MCF 10A (cell line): Measurements from ENCODE around the gene WNT3A. TPM values are rescaled to one million over a fixed set of nuclear protein-coding genes. Genes with fewer than 3 reads are reported as not detected.
A peak's percentile ranks its signal among the peaks of the same experiment; 100 is the strongest.

Experiments used
- BruUV-seq: library from RNA; stranded (reverse); fragments of 400-500 nt; replicated peaks from 2 replicates; lab custom pipeline; 2021; lab: Mats Ljungman, UMichigan
- CTCF ChIA-PET: fragments of 300-600 bp; sonication (Branson Sonifier 250); formaldehyde crosslinking; extraction: SDS; loops from one replicate; lab custom pipeline; 2021; ENCODE audit warnings: antibody characterized with exemption, inconsistent platforms; lab: Yijun Ruan, JAX
- POLR2A ChIA-PET: fragments of 300-600, 350-650 bp; sonication (Branson Sonifier 250); formaldehyde crosslinking; extraction: SDS; loops from one replicate; lab custom pipeline; 2020; ENCODE audit warnings: antibody characterized with exemption, inconsistent platforms; lab: Yijun Ruan, JAX
- DNase-seq: peaks from one replicate; pipeline ENCODE4 v3.0.0-alpha.2; 2018; ENCODE audit not compliant: unreplicated experiment
- H3K27ac Mint-ChIP-seq: one replicate; pipeline ENCODE4 v1.8.0; 2022; ENCODE audit warnings: mild to moderate bottlenecking, low read depth, mixed read lengths; ENCODE audit not compliant: unreplicated experiment
- H3K27me3 Mint-ChIP-seq: one replicate; pipeline ENCODE4 v1.8.0; 2022; ENCODE audit warnings: mixed read lengths; ENCODE audit not compliant: insufficient read depth, unreplicated experiment
- H3K36me3 Mint-ChIP-seq: one replicate; pipeline ENCODE4 v1.8.0; 2022; ENCODE audit warnings: mild to moderate bottlenecking, moderate library complexity, mixed read lengths; ENCODE audit not compliant: insufficient read depth, unreplicated experiment
- H3K4me1 Mint-ChIP-seq: one replicate; pipeline ENCODE4 v1.8.0; 2022; ENCODE audit warnings: mixed read lengths; ENCODE audit not compliant: insufficient read depth, unreplicated experiment
- H3K4me3 Mint-ChIP-seq: one replicate; pipeline ENCODE4 v1.8.0; 2022; ENCODE audit warnings: mild to moderate bottlenecking, moderate library complexity, mixed read lengths; ENCODE audit not compliant: unreplicated experiment
- H3K9me3 Mint-ChIP-seq: one replicate; pipeline ENCODE4 v1.8.0; 2022; ENCODE audit warnings: mixed read lengths; ENCODE audit not compliant: unreplicated experiment
- intact Hi-C: fragments of 100-400 bp; cut with micrococcal nuclease; formaldehyde crosslinking; loops from 2 replicates; pipeline ENCODE4 v1.14.1; 2022
- total RNA-seq: library from RNA; stranded (reverse); gene quantifications from 2 replicates; pipeline ENCODE4 v1.2.3, GENCODE V29; 2022
- TF ChIP-seq, protein P1 (sequence below): fragments of 200-600 bp; IDR thresholded peaks from one replicate; pipeline ENCODE4 v1.8.0; 2022; ENCODE audit warnings: antibody characterized with exemption, mild to moderate bottlenecking; ENCODE audit not compliant: unreplicated experiment

Gene WNT3A
- total RNA-seq, 1 experiment from 2014 or later, result not detected

DNA sequence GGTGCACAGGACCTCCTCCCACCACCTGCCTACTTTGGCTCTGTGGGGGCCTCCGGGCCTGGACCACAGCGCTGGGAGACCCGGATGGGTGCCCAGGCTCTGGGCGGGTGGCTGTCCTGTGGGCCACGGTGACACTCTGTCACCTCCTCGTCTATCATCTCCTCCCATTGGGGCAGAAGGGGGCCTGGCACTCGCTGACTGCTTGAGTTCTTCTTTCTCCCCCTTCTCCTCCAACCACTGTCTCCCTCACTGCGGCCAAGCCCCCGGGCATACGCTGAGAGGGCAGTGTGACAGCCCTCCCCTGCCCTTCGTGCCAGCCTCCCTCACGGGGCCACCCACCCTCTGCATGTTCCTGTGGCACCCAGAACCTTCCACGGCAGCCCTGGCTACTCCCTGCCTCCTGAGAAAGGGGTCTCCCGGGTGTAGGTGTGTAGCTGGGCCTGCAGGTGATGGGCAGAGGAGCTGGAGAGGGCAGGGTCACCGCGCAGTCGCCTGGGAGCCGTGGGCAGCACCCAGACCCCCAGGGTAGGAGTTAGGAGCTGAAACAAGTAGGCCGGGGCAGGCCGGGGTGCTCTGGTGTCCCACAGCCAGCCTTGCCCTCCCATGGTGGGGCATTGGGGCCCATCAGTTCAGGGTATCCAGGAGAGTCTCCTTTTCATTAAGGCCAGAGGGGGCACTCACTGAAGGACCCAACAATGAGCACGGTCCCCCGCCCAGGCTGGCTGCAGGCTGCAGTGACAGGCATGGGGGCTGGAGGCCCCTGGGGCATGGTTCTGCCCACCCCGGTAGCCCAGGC is 66.5 kb downstream of the WNT3A start:
- Mint-ChIP-seq H3K36me3 (peaks cover 6% of the 10 kb centered on the region), H3K9me3 (no peaks in the 10 kb centered on the region), H3K27me3 (peaks cover 10% of the 10 kb centered on the region), H3K27ac (no peak overlapping the region), H3K4me1 (peaks cover 5% of the 10 kb centered on the region), H3K4me3 (no peak overlapping the region)
- ChIA-PET POLR2A (interaction anchor here (0.6 to 1.2 kb wide), 7 partner anchors 9 to 589 kb away, joined by 3 to 19 read pairs (median 3); partner anchors contain the start of gene ARF1), CTCF (interaction anchor here (0.6 to 3.2 kb wide), 8 partner anchors 18 to 1265 kb away, joined by 3 to 37 read pairs (median 4); no protein-coding TSS in a partner anchor)
- BruUV-seq, result no TSS peak
- DNase-seq, result no peak
- intact Hi-C loops, result loop anchor here (5.0 kb wide), 2 partner anchors 266 to 311 kb away; no protein-coding TSS in a partner anchor
- TF ChIP-seq, protein P1, sequence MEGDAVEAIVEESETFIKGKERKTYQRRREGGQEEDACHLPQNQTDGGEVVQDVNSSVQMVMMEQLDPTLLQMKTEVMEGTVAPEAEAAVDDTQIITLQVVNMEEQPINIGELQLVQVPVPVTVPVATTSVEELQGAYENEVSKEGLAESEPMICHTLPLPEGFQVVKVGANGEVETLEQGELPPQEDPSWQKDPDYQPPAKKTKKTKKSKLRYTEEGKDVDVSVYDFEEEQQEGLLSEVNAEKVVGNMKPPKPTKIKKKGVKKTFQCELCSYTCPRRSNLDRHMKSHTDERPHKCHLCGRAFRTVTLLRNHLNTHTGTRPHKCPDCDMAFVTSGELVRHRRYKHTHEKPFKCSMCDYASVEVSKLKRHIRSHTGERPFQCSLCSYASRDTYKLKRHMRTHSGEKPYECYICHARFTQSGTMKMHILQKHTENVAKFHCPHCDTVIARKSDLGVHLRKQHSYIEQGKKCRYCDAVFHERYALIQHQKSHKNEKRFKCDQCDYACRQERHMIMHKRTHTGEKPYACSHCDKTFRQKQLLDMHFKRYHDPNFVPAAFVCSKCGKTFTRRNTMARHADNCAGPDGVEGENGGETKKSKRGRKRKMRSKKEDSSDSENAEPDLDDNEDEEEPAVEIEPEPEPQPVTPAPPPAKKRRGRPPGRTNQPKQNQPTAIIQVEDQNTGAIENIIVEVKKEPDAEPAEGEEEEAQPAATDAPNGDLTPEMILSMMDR, result no peak

DNA sequence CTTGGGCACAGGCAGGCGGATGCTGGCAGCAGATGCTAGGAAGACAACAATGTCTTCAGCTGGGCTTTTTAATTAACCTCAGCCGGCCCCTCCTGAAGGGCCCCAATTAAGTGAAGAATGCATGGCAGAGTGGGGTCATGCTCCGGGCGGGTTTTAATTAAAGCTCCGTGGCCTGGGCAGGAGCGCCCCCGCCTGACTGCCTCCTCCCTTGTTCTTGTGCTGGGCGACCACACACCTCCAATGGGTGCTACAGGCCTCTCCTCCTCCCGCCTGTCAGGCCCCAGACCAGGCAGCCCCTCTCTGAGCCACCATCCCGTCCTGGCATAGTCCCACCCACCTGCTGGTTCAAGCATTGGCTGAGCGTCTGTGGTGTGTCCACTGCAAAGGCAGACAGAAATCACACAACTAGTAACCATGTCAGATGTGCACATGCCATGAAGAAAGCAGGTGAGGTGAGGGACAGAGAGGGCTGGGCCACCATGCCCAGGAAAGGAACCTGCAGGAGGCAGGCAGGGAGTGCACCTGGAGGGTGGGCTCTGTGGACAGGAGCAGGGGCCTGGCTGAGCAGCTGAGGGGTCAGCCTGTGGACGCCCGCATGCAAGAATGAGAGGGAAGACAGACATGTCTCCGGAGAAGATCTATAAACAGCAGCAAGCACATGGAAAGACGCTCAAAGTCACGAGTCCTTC is 67.2 kb downstream of the WNT3A start:
- Mint-ChIP-seq H3K9me3 (no peaks in the 10 kb centered on the region), H3K4me3 (no peak overlapping the region), H3K27ac (no peak overlapping the region), H3K4me1 (peaks cover 11% of the 10 kb centered on the region), H3K36me3 (peaks cover 6% of the 10 kb centered on the region), H3K27me3 (peaks cover 2% of the 10 kb centered on the region)
- ChIA-PET CTCF (interaction anchor here (0.6 to 3.2 kb wide), 14 partner anchors 57 to 1456 kb away, joined by 3 to 37 read pairs (median 3); no protein-coding TSS in a partner anchor), POLR2A (interaction anchor here (0.6 to 1.2 kb wide), 7 partner anchors 8 to 268 kb away, joined by 3 to 19 read pairs (median 3); partner anchors contain the start of gene ARF1)
- peak; percentile 74 for DNase-seq
- intact Hi-C loops, result loop anchor here (1.0 to 5.0 kb wide), 4 partner anchors 70 to 312 kb away; no protein-coding TSS in a partner anchor
- BruUV-seq, result no TSS peak
- TF ChIP-seq, protein P1, result peak; percentile 77

DNA sequence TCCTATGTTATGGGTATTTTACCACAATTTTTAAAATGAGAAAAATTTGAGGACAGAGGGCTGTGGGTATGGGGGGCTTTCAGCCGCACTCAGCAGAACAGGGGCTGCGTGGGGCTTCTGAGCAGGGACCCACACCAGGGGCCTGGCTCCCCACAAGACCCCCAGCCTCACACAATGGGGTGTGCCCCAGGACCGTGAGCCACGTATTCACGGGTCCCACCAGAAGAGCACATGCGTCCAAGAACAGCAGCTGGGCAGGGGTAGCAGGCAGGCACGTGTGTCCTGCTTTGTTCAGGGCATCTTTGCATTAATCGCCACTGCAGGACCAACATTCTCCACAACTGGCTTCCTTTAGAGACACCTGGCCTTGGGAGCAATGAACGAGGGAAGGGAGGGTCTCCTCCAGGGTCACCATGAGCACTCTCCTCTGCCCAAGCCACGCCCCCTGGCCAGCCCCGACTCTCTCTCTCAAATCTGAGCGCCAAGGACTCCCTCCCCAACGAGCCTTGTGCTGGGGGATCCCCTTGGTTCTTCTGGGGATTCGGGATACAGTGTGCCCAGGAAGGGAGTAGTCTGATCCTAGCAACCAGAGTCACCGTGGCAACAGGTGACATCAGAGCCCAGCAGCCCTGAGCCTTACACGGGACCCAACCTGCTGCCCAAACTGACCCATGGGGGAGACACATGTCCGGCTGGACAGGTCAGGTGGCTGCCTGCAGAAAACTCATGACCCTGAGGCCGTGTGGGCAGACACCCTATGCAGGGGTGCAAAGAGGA is 68.3 kb downstream of the WNT3A start:
- Mint-ChIP-seq H3K36me3 (peaks cover 6% of the 10 kb centered on the region), H3K27me3 (no peaks in the 10 kb centered on the region), H3K9me3 (no peaks in the 10 kb centered on the region), H3K4me3 (no peak overlapping the region), H3K4me1 (peaks cover 11% of the 10 kb centered on the region), H3K27ac (no peak overlapping the region)
- no TSS peak for BruUV-seq
- POLR2A ChIA-PET, result interaction anchor here (1.3 to 2.2 kb wide), 2 partner anchors 61 to 76 kb away, joined by 3 to 6 read pairs; no protein-coding TSS in a partner anchor
- TF ChIP-seq, protein P1, result no peak
- no peak for DNase-seq
- CTCF ChIA-PET, result interaction anchor here (0.6 to 3.2 kb wide), 10 partner anchors 58 to 1455 kb away, joined by 3 to 37 read pairs (median 4); no protein-coding TSS in a partner anchor
- intact Hi-C loops, result loop anchor here (1.0 to 5.0 kb wide), 4 partner anchors 71 to 313 kb away; no protein-coding TSS in a partner anchor
